Upper lobe of left lung (tissue), 4 donors: ENCODE data around the gene BTNL3.

Experiments
- CTCF ChIP-seq, 6 experiments: fragments of 450-650 bp in 4 of 6; fragments of 200-600 bp in 2 of 6; sonication (generic) in 2 of 6; IDR thresholded peaks; one replicate each; pipeline ENCODE4 v1.5.1; 2016 to 2019; ENCODE audit warnings: antibody characterized with exemption in 6 of 6
- POLR2AphosphoS5 ChIP-seq, 2 donors: sonication (generic); formaldehyde crosslinking; IDR thresholded peaks; one replicate each; pipeline ENCODE4 v1.5.1; 2017; ENCODE audit warnings: antibody characterized with exemption in 2 of 2

DNA sequence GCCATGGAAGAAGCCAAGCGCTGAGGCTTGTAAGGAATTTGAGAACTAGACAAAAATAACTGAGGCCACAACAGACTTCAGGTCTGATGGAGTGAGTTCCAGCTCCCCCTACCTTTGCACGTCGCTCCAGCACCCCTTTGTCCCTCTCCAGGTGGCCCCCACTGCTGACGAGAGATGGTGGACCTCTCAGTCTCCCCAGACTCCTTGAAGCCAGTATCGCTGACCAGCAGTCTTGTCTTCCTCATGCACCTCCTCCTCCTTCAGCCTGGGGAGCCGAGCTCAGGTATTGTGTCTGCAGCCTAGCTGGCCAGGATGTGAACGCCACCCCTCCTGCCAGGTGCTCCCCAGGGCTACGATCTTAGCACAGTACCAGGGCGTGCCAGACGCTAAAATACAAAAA, 56.7 kb downstream of the BTNL3 start:
- no peak for TF ChIP-seq CTCF (IDR thresholded peaks at IDR 0.05)
- no peak for TF ChIP-seq POLR2AphosphoS5 (IDR thresholded peaks at IDR 0.05)
